Breast epithelium (tissue), 4 donors: Measurements from ENCODE around the gene ASTN2. TPM values are rescaled to one million over a fixed set of nuclear protein-coding genes. Genes with fewer than 3 reads are reported as not detected.

Source experiments
- DNase-seq, 2 donors: peaks; one replicate each; pipeline ENCODE4 v3.0.0-alpha.2; 2019; ENCODE audit warnings: low spot score in 2 of 2
- H3K27ac ChIP-seq, 2 donors: fragments of 200-600 bp; sonication (generic) in 1 of 2; one replicate each; pipeline ENCODE4 v1.5.1; 2016 to 2019; ENCODE audit warnings: mild to moderate bottlenecking in 1 of 2
- H3K27me3 ChIP-seq, 2 donors: fragments of 200-600 bp; sonication (generic) in 1 of 2; one replicate each; pipeline versions ENCODE4 v1.5.1 to v1.6.0; 2017 to 2019; ENCODE audit warnings: control low read depth in 1 of 2, mild to moderate bottlenecking in 1 of 2
- H3K36me3 ChIP-seq: fragments of 200-600 bp; one replicate; pipeline ENCODE4 v1.5.1; 2019
- H3K4me1 ChIP-seq, 2 donors: fragments of 200-600 bp; sonication (generic); one replicate each; pipeline ENCODE4 v1.5.1; 2016 to 2019; ENCODE audit warnings: control low read depth in 1 of 2
- H3K4me3 ChIP-seq, 3 donors: fragments of 200-600 bp; sonication (generic); 1 replicate in 2 of 3; 2 replicates in 1 of 3; pipeline ENCODE4 v1.5.1; 2016 to 2019; ENCODE audit warnings: mild to moderate bottlenecking in 3 of 3, moderate library complexity in 2 of 3
- H3K9me3 ChIP-seq, 2 donors: fragments of 200-600 bp; sonication (generic) in 1 of 2; one replicate each; pipeline ENCODE4 v1.5.1; 2016 to 2019; ENCODE audit warnings: control low read depth in 1 of 2
- CTCF ChIP-seq, 3 donors: fragments of 450-650 bp; IDR thresholded peaks; one replicate each; pipeline ENCODE4 v1.5.1; 2016 to 2017; ENCODE audit warnings: antibody characterized with exemption in 3 of 3, mild to moderate bottlenecking in 3 of 3, moderate library complexity in 3 of 3
- POLR2A ChIP-seq: fragments of 450-650 bp; IDR thresholded peaks from one replicate; pipeline ENCODE4 v1.6.1; 2016; ENCODE audit warnings: antibody characterized with exemption, mild to moderate bottlenecking, moderate library complexity
- POLR2AphosphoS5 ChIP-seq, 3 donors: sonication (generic); formaldehyde crosslinking; IDR thresholded peaks; one replicate each; pipeline ENCODE4 v1.6.1; 2017; ENCODE audit warnings: antibody characterized with exemption in 3 of 3
- intact Hi-C: fragments of 100-400 bp; cut with DNase I; formaldehyde crosslinking; loops from one replicate; pipeline ENCODE4 v1.15.1; 2023; ENCODE audit warnings: low total_unique reads
- total RNA-seq, 3 donors: library from RNA; depleted of rRNA; stranded (reverse); fragments of >200 nt; gene quantifications; one replicate each; pipeline ENCODE4 v1.1.0, GENCODE V29; 2016

ASTN2 gene
- total RNA-seq, 3 donors from 2014 or later, result 9.1 to 13.8 (median 9.8) TPM

GRCh38 chr9:117101008-117101407 lies 313.8 kb downstream of the ASTN2 start:
- no peaks in the 10 kb centered on the region for H3K4me1 ChIP-seq
- intact Hi-C loops, result no loop called here
- TF ChIP-seq CTCF (IDR thresholded peaks at IDR 0.05) (no peak), POLR2A (no peak), POLR2AphosphoS5 (IDR thresholded peaks at IDR 0.05) (no peak)
- no peaks in the 10 kb centered on the region for H3K36me3 ChIP-seq
- no peak overlapping the region for H3K27ac ChIP-seq
- no peak overlapping the region for H3K4me3 ChIP-seq
- no peaks in the 10 kb centered on the region for H3K9me3 ChIP-seq
- no peaks in the 10 kb centered on the region for H3K27me3 ChIP-seq
- DNase-seq, result no peak

- intact Hi-C loops, result no loop called here
Observed at GRCh38 chr9:117098331-117098730, 316.5 kb downstream of the ASTN2 start.

GRCh38 chr9:117097761-117098160 lies 317.1 kb downstream of the ASTN2 start:
- TF ChIP-seq POLR2AphosphoS5 (IDR thresholded peaks at IDR 0.05) (no peak), POLR2A (no peak), CTCF (IDR thresholded peaks at IDR 0.05) (no peak)
- Histone ChIP-seq H3K27ac (no peak overlapping the region), H3K4me3 (no peak overlapping the region), H3K27me3 (no peaks in the 10 kb centered on the region), H3K9me3 (no peaks in the 10 kb centered on the region), H3K4me1 (no peaks in the 10 kb centered on the region), H3K36me3 (no peaks in the 10 kb centered on the region)
- no peak for DNase-seq
- intact Hi-C loops, result no loop called here

More at GRCh38 chr9:117098331-117098730, 316.5 kb downstream of the ASTN2 start:
- H3K4me3 ChIP-seq, result no peak overlapping the region
- H3K27me3 ChIP-seq, result no peaks in the 10 kb centered on the region
- H3K27ac ChIP-seq, result no peak overlapping the region
- DNase-seq, result no peak
- H3K9me3 ChIP-seq, result no peaks in the 10 kb centered on the region
- TF ChIP-seq POLR2AphosphoS5 (IDR thresholded peaks at IDR 0.05) (no peak), POLR2A (no peak), CTCF (IDR thresholded peaks at IDR 0.05) (no peak)
- no peaks in the 10 kb centered on the region for H3K4me1 ChIP-seq
- H3K36me3 ChIP-seq, result no peaks in the 10 kb centered on the region

GRCh38 chr9:117096138-117096537 lies 318.7 kb downstream of the ASTN2 start:
- intact Hi-C loops, result no loop called here
- H3K27ac ChIP-seq, result no peak overlapping the region
- DNase-seq, result no peak
- no peaks in the 10 kb centered on the region for H3K4me1 ChIP-seq
- no peaks in the 10 kb centered on the region for H3K36me3 ChIP-seq
- no peaks in the 10 kb centered on the region for H3K27me3 ChIP-seq
- no peak overlapping the region for H3K4me3 ChIP-seq
- no peaks in the 10 kb centered on the region for H3K9me3 ChIP-seq
- no peak for TF ChIP-seq POLR2AphosphoS5 (IDR thresholded peaks at IDR 0.05)
- TF ChIP-seq POLR2A, result no peak
- TF ChIP-seq CTCF (IDR thresholded peaks at IDR 0.05), result no peak

- no peaks in the 10 kb centered on the region for H3K27me3 ChIP-seq
- TF ChIP-seq CTCF (IDR thresholded peaks at IDR 0.05) (no peak), POLR2A (no peak), POLR2AphosphoS5 (IDR thresholded peaks at IDR 0.05) (no peak)
- H3K36me3 ChIP-seq, result no peaks in the 10 kb centered on the region
- no peaks in the 10 kb centered on the region for H3K9me3 ChIP-seq
- no peaks in the 10 kb centered on the region for H3K4me1 ChIP-seq
- no peak overlapping the region for H3K4me3 ChIP-seq
- intact Hi-C loops, result no loop called here
- H3K27ac ChIP-seq, result no peak overlapping the region
- no peak for DNase-seq
Observed at GRCh38 chr9:117095081-117095480, 319.8 kb downstream of the ASTN2 start.
